Stimulated activated CD8-positive, alpha-beta memory T cell treated with anti-CD3 and anti-CD28 coated beads, Interleukin-4, amount 100 ng/mL, for 48 hours (primary cell): ENCODE data around the gene CD276.
"Not testable (repeated sequence)": the region's sequence is repeated elsewhere in the genome, so short reads cannot be mapped to it uniquely, and the experiment has no call there.

Experiments
- DNase-seq: peaks from one replicate; pipeline ENCODE4 v3.0.0-alpha.2; 2020

The CD276 gene

GRCh38 chr15:73714695-73715301 lies 30.6 kb downstream of the CD276 start:
- DNase-seq: no peak

- DNase-seq: no peak
Measured at GRCh38 chr15:73715417-73715816, 31.2 kb downstream of the CD276 start.

- no peak for DNase-seq
Measured at GRCh38 chr15:73716417-73716816, 32.2 kb downstream of the CD276 start.

GRCh38 chr15:73717206-73717605 lies 33.0 kb downstream of the CD276 start:
- no peak for DNase-seq

- no peak for DNase-seq
Measured at GRCh38 chr15:73717802-73718201, 33.6 kb downstream of the CD276 start.

GRCh38 chr15:73718694-73719093 lies 34.5 kb downstream of the CD276 start:
- DNase-seq: no peak

- no peak for DNase-seq
Measured at GRCh38 chr15:73722425-73722824, 38.2 kb downstream of the CD276 start.

GRCh38 chr15:73723191-73723590 lies 39.0 kb downstream of the CD276 start:
- DNase-seq: no peak

- DNase-seq: no peak
Measured at GRCh38 chr15:73724212-73724611, 40.0 kb downstream of the CD276 start.

GRCh38 chr15:73727330-73727976 lies 43.3 kb downstream of the CD276 start:
- DNase-seq: no peak

- DNase-seq: not testable (repeated sequence)
Measured at GRCh38 chr15:73732051-73732450, 47.9 kb downstream of the CD276 start.

- DNase-seq: no peak
Measured at GRCh38 chr15:73732930-73733329, 48.7 kb downstream of the CD276 start.

- no peak for DNase-seq
Measured at GRCh38 chr15:73737535-73737934, 53.4 kb downstream of the CD276 start.

GRCh38 chr15:73740152-73741048 lies 56.2 kb downstream of the CD276 start:
- no peak for DNase-seq

- DNase-seq: no peak
Measured at GRCh38 chr15:73741321-73741836, 57.2 kb downstream of the CD276 start.

GRCh38 chr15:73744293-73744692 lies 60.1 kb downstream of the CD276 start:
- no peak for DNase-seq

GRCh38 chr15:73745073-73745472 lies 60.9 kb downstream of the CD276 start:
- DNase-seq: no peak

GRCh38 chr15:73746261-73746660 lies 62.1 kb downstream of the CD276 start:
- no peak for DNase-seq

GRCh38 chr15:73746883-73747282 lies 62.7 kb downstream of the CD276 start:
- no peak for DNase-seq

- no peak for DNase-seq
Measured at GRCh38 chr15:73747847-73748590, 63.8 kb downstream of the CD276 start.

GRCh38 chr15:73748730-73749129 lies 64.5 kb downstream of the CD276 start:
- DNase-seq: no peak

GRCh38 chr15:73749533-73749932 lies 65.3 kb downstream of the CD276 start:
- no peak for DNase-seq

- no peak for DNase-seq
Measured at GRCh38 chr15:73749971-73750370, 65.8 kb downstream of the CD276 start.
